Mesenchymal stem cell (in vitro differentiated cells and primary cell): ENCODE measurements around the gene WSCD2.

Experiments
- DNase-seq: peaks from one replicate; pipeline ENCODE4 v3.0.0-alpha.2; 2013
- H2AFZ ChIP-seq: one replicate; pipeline ENCODE4 v1.6.1; 2013; ENCODE audit warnings: low read depth, mild to moderate bottlenecking, control low read depth, inconsistent platforms, low read length, moderate library complexity
- H2AK5ac ChIP-seq: 2 replicates; pipeline ENCODE4 v1.6.1; 2013; ENCODE audit warnings: low read length, moderate library complexity, mild to moderate bottlenecking, inconsistent platforms; ENCODE audit not compliant: severe bottlenecking
- H2BK120ac ChIP-seq: one replicate; pipeline ENCODE4 v1.6.1; 2013; ENCODE audit warnings: low read depth, mild to moderate bottlenecking, inconsistent platforms, low read length, moderate library complexity
- H2BK12ac ChIP-seq, 2 experiments: one replicate each; pipeline ENCODE4 v1.6.1; 2013; ENCODE audit warnings: inconsistent platforms in 2 of 2, low read length in 2 of 2, mild to moderate bottlenecking in 2 of 2, moderate library complexity in 2 of 2, control low read depth in 1 of 2
- H2BK15ac ChIP-seq: one replicate; pipeline ENCODE4 v1.6.1; 2013; ENCODE audit warnings: mild to moderate bottlenecking, low read depth, inconsistent platforms; ENCODE audit not compliant: poor library complexity, severe bottlenecking
- H2BK5ac ChIP-seq: 2 replicates; pipeline ENCODE4 v1.6.1; 2013; ENCODE audit warnings: low read depth, mild to moderate bottlenecking, low read length, control low read depth, inconsistent platforms; ENCODE audit not compliant: poor library complexity, severe bottlenecking
- H3K14ac ChIP-seq, 2 experiments: one replicate each; pipeline ENCODE4 v1.6.1; 2013; ENCODE audit warnings: inconsistent platforms in 2 of 2, low read length in 2 of 2, control low read depth in 1 of 2, mild to moderate bottlenecking in 1 of 2, moderate library complexity in 1 of 2
- H3K18ac ChIP-seq, 2 experiments: one replicate each; pipeline ENCODE4 v1.6.1; 2013; ENCODE audit warnings: inconsistent platforms in 2 of 2, low read length in 2 of 2, control low read depth in 1 of 2, low read depth in 1 of 2, mild to moderate bottlenecking in 1 of 2
- H3K23ac ChIP-seq, 2 experiments: one replicate each; pipeline ENCODE4 v1.6.1; 2013; ENCODE audit warnings: inconsistent platforms in 2 of 2, low read length in 2 of 2, mild to moderate bottlenecking in 2 of 2, moderate library complexity in 2 of 2, control low read depth in 1 of 2
- H3K27ac ChIP-seq: 2 replicates; pipeline ENCODE4 v1.5.1; 2013; ENCODE audit warnings: mild to moderate bottlenecking, moderate library complexity, low read length, control low read depth, inconsistent platforms; ENCODE audit not compliant: poor library complexity, severe bottlenecking
- H3K27me3 ChIP-seq, 2 experiments: 2 replicates each; pipeline versions ENCODE4 v1.6.1 to v1.7.0; 2013; ENCODE audit warnings: low read length in 2 of 2, mild to moderate bottlenecking in 2 of 2, moderate library complexity in 2 of 2, control low read depth in 1 of 2, inconsistent platforms in 1 of 2; ENCODE audit not compliant: control insufficient read depth in 1 of 2, insufficient read depth in 1 of 2
- H3K36me3 ChIP-seq, 2 experiments: 2 replicates each; pipeline versions ENCODE4 v1.6.1 to v1.7.0; 2013; ENCODE audit warnings: low read length in 2 of 2, control low read depth in 1 of 2, inconsistent platforms in 1 of 2, low read depth in 1 of 2, mild to moderate bottlenecking in 1 of 2; ENCODE audit not compliant: insufficient read depth in 2 of 2, control insufficient read depth in 1 of 2
- H3K4ac ChIP-seq, 2 experiments: one replicate each; pipeline ENCODE4 v1.6.1; 2013; ENCODE audit warnings: inconsistent platforms in 2 of 2, low read length in 2 of 2, mild to moderate bottlenecking in 2 of 2, moderate library complexity in 2 of 2, control low read depth in 1 of 2, low read depth in 1 of 2
- H3K4me1 ChIP-seq: 2 replicates; pipeline ENCODE4 v1.6.1; 2013; ENCODE audit warnings: low read depth, low read length, control low read depth; ENCODE audit not compliant: control insufficient read depth, insufficient read depth
- H3K4me2 ChIP-seq: 2 replicates; pipeline ENCODE4 v1.6.1; 2013; ENCODE audit warnings: low read length, mild to moderate bottlenecking, inconsistent platforms; ENCODE audit not compliant: poor library complexity, severe bottlenecking
- H3K4me3 ChIP-seq, 2 experiments: 2 replicates each; pipeline versions ENCODE4 v1.5.1 to v1.7.0; 2013; ENCODE audit warnings: low read length in 2 of 2, mild to moderate bottlenecking in 2 of 2, control low read depth in 1 of 2, low read depth in 1 of 2; ENCODE audit not compliant: insufficient read depth in 1 of 2
- H3K79me1 ChIP-seq: replicated peaks from 2 replicates; pipeline ENCODE4 v1.6.1; 2013; ENCODE audit warnings: mild to moderate bottlenecking, control low read depth, low read length, inconsistent platforms; ENCODE audit not compliant: poor library complexity, severe bottlenecking
- H3K9ac ChIP-seq: 2 replicates; pipeline ENCODE4 v1.7.0; 2013; ENCODE audit warnings: mild to moderate bottlenecking, low read length, moderate library complexity
- H3K9me3 ChIP-seq: 2 replicates; pipeline ENCODE4 v1.7.0; 2013; ENCODE audit warnings: mild to moderate bottlenecking, low read length; ENCODE audit not compliant: control insufficient read depth
- H4K8ac ChIP-seq: one replicate; pipeline ENCODE4 v1.6.1; 2013; ENCODE audit warnings: inconsistent platforms, mild to moderate bottlenecking, low read length, moderate library complexity
- H4K91ac ChIP-seq: one replicate; pipeline ENCODE4 v1.6.1; 2013; ENCODE audit warnings: mild to moderate bottlenecking, low read length, inconsistent platforms
- WGBS: methylation state at CpG from one replicate; pipeline ENCODE4 v1.1.7; 2013; ENCODE audit warnings: mixed read lengths; 5-methylcytosine and 5-hydroxymethylcytosine counted together

WSCD2 gene

GRCh38 chr12:108235197-108235984 lies 106.3 kb downstream of the WSCD2 start:
- Histone ChIP-seq H2BK15ac (no peak overlapping the region), H3K14ac (no peak overlapping the region), H3K4me1 (no peaks in the 10 kb centered on the region), H3K4me2 (no peak overlapping the region), H2BK120ac (no peak overlapping the region), H3K18ac (no peak overlapping the region), H3K9me3 (peaks cover 7% of the 10 kb centered on the region), H3K36me3 (no peaks in the 10 kb centered on the region), H4K8ac (no peak overlapping the region), H2BK5ac (no peak overlapping the region), H3K4me3 (no peak overlapping the region), H3K79me1 (no peaks in the 10 kb centered on the region), H2AFZ (no peak overlapping the region), H3K9ac (no peak overlapping the region), H2BK12ac (no peak overlapping the region), H2AK5ac (no peak overlapping the region), H3K27me3 (peaks cover 19 to 32% of the 10 kb centered on the region in 2 experiments), H3K23ac (no peak overlapping the region), H4K91ac (no peak overlapping the region), H3K27ac (no peak overlapping the region), H3K4ac (no peak overlapping the region)
- DNase-seq: no peak
- 27% methylated on average over 5 of the region's 5 CpGs for WGBS

DNA sequence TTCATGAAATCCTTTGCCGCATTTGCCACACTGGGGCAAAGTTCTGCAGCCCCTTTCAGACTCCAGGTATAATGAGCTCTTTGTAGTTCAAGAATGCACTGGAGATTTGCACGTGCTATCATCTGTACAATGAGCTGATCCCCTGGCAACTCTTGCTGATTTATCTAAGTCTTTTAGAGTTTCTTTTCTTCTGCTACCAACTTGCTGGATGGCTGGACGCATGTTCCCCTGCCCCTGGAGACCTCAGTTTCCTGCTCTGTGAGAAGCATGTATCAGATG lies 106.8 kb downstream of the WSCD2 start:
- Histone ChIP-seq H2BK5ac (no peak overlapping the region), H3K18ac (no peak overlapping the region), H3K9ac (no peak overlapping the region), H3K27me3 (peaks cover 19 to 30% of the 10 kb centered on the region in 2 experiments), H3K27ac (no peak overlapping the region), H2AFZ (no peak overlapping the region), H2BK12ac (no peak overlapping the region), H3K9me3 (peaks cover 7% of the 10 kb centered on the region), H3K4me2 (no peak overlapping the region), H3K23ac (no peak overlapping the region), H3K4me3 (no peak overlapping the region), H3K4me1 (no peaks in the 10 kb centered on the region), H3K79me1 (no peaks in the 10 kb centered on the region), H2AK5ac (no peak overlapping the region), H3K4ac (no peak overlapping the region), H2BK120ac (no peak overlapping the region), H3K36me3 (no peaks in the 10 kb centered on the region), H4K8ac (no peak overlapping the region), H3K14ac (no peak overlapping the region), H2BK15ac (no peak overlapping the region), H4K91ac (no peak overlapping the region)
- no peak for DNase-seq
- 48% methylated on average over 3 of the region's 3 CpGs for WGBS

- no peak overlapping the region for H3K14ac ChIP-seq
- no peak for DNase-seq
- no peak overlapping the region for H4K91ac ChIP-seq
- H3K4me1 ChIP-seq: no peaks in the 10 kb centered on the region
- peaks cover 7% of the 10 kb centered on the region for H3K9me3 ChIP-seq
- peaks cover 19 to 26% of the 10 kb centered on the region in 2 experiments for H3K27me3 ChIP-seq
- no peak overlapping the region for H3K23ac ChIP-seq
- no peak overlapping the region for H3K9ac ChIP-seq
- H2BK12ac ChIP-seq: no peak overlapping the region
- no peak overlapping the region for H3K27ac ChIP-seq
- no peak overlapping the region for H3K4me3 ChIP-seq
- no peak overlapping the region for H2AK5ac ChIP-seq
- no peak overlapping the region for H3K4ac ChIP-seq
- 89% methylated on average over 1 of the region's 1 CpG for WGBS
- H2AFZ ChIP-seq: no peak overlapping the region
- no peaks in the 10 kb centered on the region for H3K36me3 ChIP-seq
- H4K8ac ChIP-seq: no peak overlapping the region
- no peak overlapping the region for H2BK120ac ChIP-seq
- no peak overlapping the region for H2BK5ac ChIP-seq
- no peak overlapping the region for H3K18ac ChIP-seq
- no peak overlapping the region for H2BK15ac ChIP-seq
- H3K4me2 ChIP-seq: no peak overlapping the region
- H3K79me1 ChIP-seq: no peaks in the 10 kb centered on the region
Observed at GRCh38 chr12:108236366-108236765, 107.3 kb downstream of the WSCD2 start.

- no peak overlapping the region for H3K4me3 ChIP-seq
Observed at GRCh38 chr12:108237272-108237671, 108.2 kb downstream of the WSCD2 start.

More at GRCh38 chr12:108237272-108237671, 108.2 kb downstream of the WSCD2 start:
- Histone ChIP-seq H3K4me1 (no peaks in the 10 kb centered on the region), H4K91ac (no peak overlapping the region), H2BK15ac (no peak overlapping the region), H3K79me1 (no peaks in the 10 kb centered on the region), H3K9me3 (peaks cover 7% of the 10 kb centered on the region), H3K14ac (no peak overlapping the region), H3K36me3 (no peaks in the 10 kb centered on the region), H4K8ac (no peak overlapping the region), H2BK12ac (no peak overlapping the region), H3K27ac (no peak overlapping the region), H3K23ac (no peak overlapping the region), H2BK120ac (no peak overlapping the region), H3K4ac (no peak overlapping the region), H3K9ac (no peak overlapping the region), H3K18ac (no peak overlapping the region), H2AK5ac (no peak overlapping the region), H2AFZ (no peak overlapping the region), H2BK5ac (no peak overlapping the region), H3K4me2 (no peak overlapping the region), H3K27me3 (peaks cover 19 to 26% of the 10 kb centered on the region in 2 experiments)
- whole genome bisulfite sequencing: 85% methylated on average over 3 of the region's 3 CpGs
- no peak for DNase-seq
